ENCODE measurements around the gene DOCK3. TPM values are rescaled to one million over a fixed set of nuclear protein-coding genes. Genes with fewer than 3 reads are reported as not detected.
A peak's percentile ranks its signal among the peaks of the same experiment; 100 is the strongest.

The DOCK3 gene
- total RNA-seq, 1 experiment from 2014 or later: 8.3 TPM

DNA sequence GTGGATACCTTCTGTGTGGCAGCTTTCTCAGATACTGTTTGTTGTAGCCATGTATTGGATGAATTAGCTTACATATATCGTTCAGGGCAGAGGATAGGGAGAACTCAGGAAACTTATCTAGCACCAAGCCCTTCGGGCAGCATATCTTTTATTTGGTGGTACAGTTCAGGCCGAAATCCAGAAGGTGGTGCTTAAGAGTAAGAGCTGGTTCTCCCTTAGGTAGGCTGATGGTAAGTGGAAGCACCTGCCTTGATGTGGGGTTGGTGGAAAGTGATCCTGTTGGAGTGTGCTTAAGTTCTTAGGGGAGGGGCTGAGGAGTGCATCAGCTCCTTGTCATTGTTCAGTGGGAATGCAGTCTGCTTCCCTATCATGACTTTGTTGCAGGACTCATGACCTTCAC is 187.5 kb downstream of the DOCK3 start:
- Mint-ChIP-seq H3K36me3 (ENCODE audit: insufficient read depth in 1 of 3, low read depth in 3 of 3) (peaks cover 3 to 26% (median 11%) of the 10 kb centered on the region in 3 experiments), H3K4me1 (peaks cover 28 to 34% of the 10 kb centered on the region in 2 experiments), H3K9me3 (peaks cover 14 to 17% of the 10 kb centered on the region in 2 experiments), H3K27ac (no peak overlapping the region), H3K4me3 (no peak overlapping the region), H3K27me3 (ENCODE audit: low read depth) (no peaks in the 10 kb centered on the region; the same call in 1 of the 2 replicates)
- Histone ChIP-seq H3K4me2 (ENCODE audit: insufficient read depth, insufficient read length, low read length) (no peak overlapping the region), H2BK120ac (ENCODE audit: low read depth, low read length, poor library complexity, severe bottlenecking) (no peak overlapping the region), H3K56ac (ENCODE audit: insufficient read length, low read depth, low read length) (no peak overlapping the region), H4K20me1 (ENCODE audit: control insufficient read depth, insufficient read depth, insufficient read length) (no peaks in the 10 kb centered on the region), H3K14ac (ENCODE audit: insufficient read depth, low read length) (no peak overlapping the region), H2AK5ac (ENCODE audit: insufficient read length, low read length) (no peak overlapping the region), H2BK5ac (ENCODE audit: insufficient read length, low read length) (no peak overlapping the region), H3K79me1 (ENCODE audit: insufficient read depth, low read depth, low read length, poor library complexity, severe bottlenecking) (no peaks in the 10 kb centered on the region), H3K27me3 (ENCODE audit: insufficient read depth, low read length) (no peaks in the 10 kb centered on the region), H3T11ph (ENCODE audit: low read length) (no peak overlapping the region), H4K91ac (ENCODE audit: insufficient read length, low read depth, low read length) (no peak overlapping the region), H2AFZ (ENCODE audit: low read length) (no peak overlapping the region), H2BK15ac (ENCODE audit: low read depth, low read length) (no peak overlapping the region), H3K23me2 (ENCODE audit: insufficient read length, low read depth, low read length, poor library complexity, severe bottlenecking) (no peaks in the 10 kb centered on the region), H3K4me1 (ENCODE audit: insufficient read depth, low read length) (no peaks in the 10 kb centered on the region), H2BK12ac (ENCODE audit: insufficient read length, low read depth, low read length) (no peak overlapping the region), H3K4ac (ENCODE audit: low read depth, low read length) (no peak overlapping the region), H3K9me3 (ENCODE audit: control insufficient read depth, low read depth, low read length) (no peaks in the 10 kb centered on the region), H3K23ac (ENCODE audit: insufficient read length, low read depth, low read length) (no peak overlapping the region), H3K9ac (ENCODE audit: extremely low read depth, insufficient read length, low read length) (no peak overlapping the region), H4K5ac (ENCODE audit: insufficient read length, low read depth, low read length) (no peak overlapping the region), H3K18ac (ENCODE audit: insufficient read length, low read depth, low read length) (no peak overlapping the region), H3K27ac (ENCODE audit: insufficient read length, low read depth, low read length) (no peak overlapping the region), H3K79me2 (ENCODE audit: insufficient read depth, low read length) (peaks cover 2% of the 10 kb centered on the region; the same call in 1 of the 2 replicates), H2BK20ac (ENCODE audit: low read depth, low read length, poor library complexity, severe bottlenecking) (no peak overlapping the region), H4K8ac (replicated peaks; ENCODE audit: insufficient read length, low read depth, low read length) (no peak overlapping the region)
- TF ChIP-seq, protein P1, sequence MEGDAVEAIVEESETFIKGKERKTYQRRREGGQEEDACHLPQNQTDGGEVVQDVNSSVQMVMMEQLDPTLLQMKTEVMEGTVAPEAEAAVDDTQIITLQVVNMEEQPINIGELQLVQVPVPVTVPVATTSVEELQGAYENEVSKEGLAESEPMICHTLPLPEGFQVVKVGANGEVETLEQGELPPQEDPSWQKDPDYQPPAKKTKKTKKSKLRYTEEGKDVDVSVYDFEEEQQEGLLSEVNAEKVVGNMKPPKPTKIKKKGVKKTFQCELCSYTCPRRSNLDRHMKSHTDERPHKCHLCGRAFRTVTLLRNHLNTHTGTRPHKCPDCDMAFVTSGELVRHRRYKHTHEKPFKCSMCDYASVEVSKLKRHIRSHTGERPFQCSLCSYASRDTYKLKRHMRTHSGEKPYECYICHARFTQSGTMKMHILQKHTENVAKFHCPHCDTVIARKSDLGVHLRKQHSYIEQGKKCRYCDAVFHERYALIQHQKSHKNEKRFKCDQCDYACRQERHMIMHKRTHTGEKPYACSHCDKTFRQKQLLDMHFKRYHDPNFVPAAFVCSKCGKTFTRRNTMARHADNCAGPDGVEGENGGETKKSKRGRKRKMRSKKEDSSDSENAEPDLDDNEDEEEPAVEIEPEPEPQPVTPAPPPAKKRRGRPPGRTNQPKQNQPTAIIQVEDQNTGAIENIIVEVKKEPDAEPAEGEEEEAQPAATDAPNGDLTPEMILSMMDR (conservative IDR thresholded peaks at IDR 0.05): peak; percentile 60
- DNase-seq: peak; percentile 42
- WGBS (ENCODE audit: extremely low coverage, insufficient read length, low lambda C conversion rate): no CpG with 5 or more reads among the region's 3 CpGs

Measured in H9 (cell line).